ENCODE results near the gene NKG7.
"Not testable (repeated sequence)": the region's sequence is repeated elsewhere in the genome, so short reads cannot be mapped to it uniquely, and the experiment has no call there.

Gene NKG7

DNA sequence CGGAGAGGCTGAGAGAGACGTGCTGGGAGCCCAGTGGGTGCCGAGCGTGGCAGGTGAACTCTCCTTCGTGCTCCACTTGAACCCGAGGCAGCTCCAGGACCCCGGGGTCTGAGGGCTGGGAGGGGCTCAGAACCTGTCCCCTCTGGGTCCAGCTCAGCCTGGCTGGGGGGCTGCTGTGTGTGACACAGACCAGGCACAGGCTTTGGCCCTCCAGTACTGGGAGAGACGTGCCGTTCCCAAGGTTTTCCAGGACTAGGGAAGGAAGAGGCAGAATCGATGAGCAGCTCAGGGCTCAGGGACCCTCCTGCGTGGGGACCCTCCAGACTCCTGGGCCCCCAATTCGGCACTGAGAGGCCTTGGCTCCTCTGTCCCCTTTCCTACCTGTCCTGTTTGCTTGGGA, 42.7 kb upstream of the NKG7 start:
- Histone ChIP-seq H3K9ac (0 out of 22 replicates have a peak overlapping the region, but pooled peaks of 1 of the 11 experiments have one; percentile 13), H3K4me3 (no peak overlapping the region), H3K36me3 (peaks cover 0 to 41% (median 21%) of the 10 kb centered on the region in 11 experiments; a peak in 11 of 22 replicates), H3K27me3 (no peaks in the 10 kb centered on the region), H3K4me2 (no peak overlapping the region; a peak in 1 of 22 replicates), H3K9me3 (replicated peaks in 1 of 11) (no peaks in the 10 kb centered on the region), H4K20me1 (no peaks in the 10 kb centered on the region), H3K4me1 (peaks cover 28 to 51% (median 46%) of the 10 kb centered on the region in 10 experiments), H3K27ac (peak overlapping the region in 1 of 11 experiments; percentile 87; a peak in 1 of 22 replicates)
- no peak for TF ChIP-seq Cebpa-rat (IDR thresholded peaks at IDR 0.05)

DNA sequence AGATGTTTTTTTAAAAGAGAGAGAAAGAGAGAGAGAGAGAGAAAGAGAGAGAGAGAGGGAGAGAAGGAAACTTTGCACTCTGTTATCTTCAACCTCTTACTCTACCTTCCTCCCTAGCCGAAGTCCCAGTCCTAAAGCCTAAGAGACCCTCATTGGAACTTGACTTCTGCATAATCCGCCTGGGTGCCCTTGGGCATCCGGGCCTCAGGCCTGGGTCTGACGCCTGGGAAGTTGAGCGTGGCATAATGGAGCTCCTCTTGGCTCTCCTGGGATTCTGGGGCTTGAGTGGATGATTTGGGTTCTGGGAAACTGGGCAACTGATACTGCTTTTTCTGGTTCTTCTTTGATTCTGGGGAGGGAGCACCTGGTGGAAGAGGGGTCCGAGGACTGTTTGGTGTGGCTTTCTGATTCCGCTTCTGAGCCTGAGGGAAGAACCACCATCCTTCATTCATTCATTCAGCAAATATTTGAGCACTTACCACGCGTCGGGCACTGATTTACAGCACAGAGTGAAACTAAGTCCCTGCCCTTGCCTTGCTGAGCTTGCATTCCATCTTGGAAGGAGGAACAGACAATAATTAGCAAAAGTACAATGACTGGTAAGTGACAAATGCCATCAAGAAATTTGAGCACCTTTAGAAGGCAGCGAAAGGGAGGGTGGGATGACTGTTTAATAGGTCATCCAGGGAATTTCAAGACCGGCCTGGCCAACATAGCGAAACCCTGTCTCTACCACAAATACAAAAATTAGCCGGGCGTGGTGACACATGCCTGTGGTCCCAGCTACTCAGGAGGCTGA, 38.7 kb upstream of the NKG7 start:
- peaks cover 0 to 4% (median 0%) of the 10 kb centered on the region in 11 experiments; a peak in 2 of 22 replicates for H3K9me3 ChIP-seq (replicated peaks in 1 of 11)
- H3K36me3 ChIP-seq = peaks cover 0 to 41% (median 21%) of the 10 kb centered on the region in 11 experiments; a peak in 11 of 22 replicates
- H3K4me2 ChIP-seq = no peak overlapping the region
- no peak for TF ChIP-seq Cebpa-rat (IDR thresholded peaks at IDR 0.05)
- H4K20me1 ChIP-seq = no peaks in the 10 kb centered on the region
- no peak overlapping the region for H3K9ac ChIP-seq
- no peak overlapping the region for H3K4me3 ChIP-seq
- H3K27me3 ChIP-seq = no peaks in the 10 kb centered on the region
- peaks cover 10 to 49% (median 31%) of the 10 kb centered on the region in 10 experiments for H3K4me1 ChIP-seq
- no peak overlapping the region for H3K27ac ChIP-seq

DNA sequence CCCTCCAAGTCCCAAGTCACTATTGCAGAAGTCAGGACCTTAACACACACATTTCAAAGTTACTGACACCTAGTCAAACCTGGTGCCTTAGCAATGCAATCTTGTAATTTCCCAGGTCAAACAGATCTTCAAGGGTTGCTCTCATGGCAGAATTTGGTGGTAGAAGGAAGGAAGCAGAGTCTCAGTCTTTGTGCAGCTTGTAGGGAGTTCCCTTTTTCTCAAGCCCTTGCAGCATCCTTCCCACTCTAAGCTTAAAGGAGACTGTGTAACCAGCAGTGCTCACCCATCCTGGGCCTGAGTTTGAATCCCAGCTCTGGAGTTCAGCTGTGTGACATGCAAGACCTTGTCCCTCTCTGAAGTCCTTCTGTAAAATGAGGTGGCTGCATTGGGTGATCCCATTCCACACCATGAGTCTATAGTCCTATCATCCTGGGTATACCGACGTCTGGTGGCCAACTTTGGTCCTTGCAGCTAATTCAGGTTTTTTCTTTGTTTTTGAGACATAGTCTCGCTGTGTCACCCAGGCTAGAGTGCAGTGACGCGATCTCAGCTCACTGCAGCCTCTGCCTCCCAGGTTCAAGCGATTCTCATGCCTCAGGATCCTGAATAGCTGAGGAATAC, 35.2 kb upstream of the NKG7 start:
- Histone ChIP-seq H3K27ac (peak overlapping the region in 9 of 11 experiments; percentile 5 to 65 (median 54); a peak in 16 of 22 replicates), H3K4me2 (peak overlapping the region in 9 of 11 experiments; percentile 4 to 85 (median 46); a peak in 16 of 22 replicates), H3K9me3 (replicated peaks in 1 of 11) (peaks cover 11 to 27% (median 14%) of the 10 kb centered on the region in 11 experiments), H3K9ac (peak overlapping the region in 4 of 11 experiments; percentile 1 to 36 (median 16); a peak in 4 of 22 replicates), H4K20me1 (no peaks in the 10 kb centered on the region), H3K4me3 (no peak overlapping the region), H3K27me3 (no peaks in the 10 kb centered on the region), H3K36me3 (peaks cover 0 to 21% (median 6%) of the 10 kb centered on the region in 11 experiments; a peak in 10 of 22 replicates), H3K4me1 (peaks cover 7 to 45% (median 24%) of the 10 kb centered on the region in 10 experiments)
- no peak for TF ChIP-seq Cebpa-rat (IDR thresholded peaks at IDR 0.05)

DNA sequence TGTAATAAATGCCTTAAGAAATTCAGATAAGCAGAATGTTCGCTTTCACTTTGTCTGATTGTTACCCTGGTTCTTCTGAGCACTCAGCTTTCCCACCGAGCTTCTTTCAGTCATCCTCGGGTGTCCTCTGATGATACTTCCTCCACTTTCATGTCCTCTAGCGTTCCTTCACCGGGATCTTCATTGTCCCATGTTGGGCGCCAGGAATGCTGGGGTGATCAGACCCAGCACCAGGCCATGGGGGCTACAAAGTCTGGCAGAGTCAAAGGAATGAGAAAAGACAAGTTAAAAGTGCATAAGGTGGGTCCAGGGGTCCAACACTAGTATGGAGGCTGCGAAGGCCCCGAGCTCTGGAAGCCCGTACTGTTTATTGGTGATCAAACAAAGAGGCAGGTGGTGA, 29.7 kb upstream of the NKG7 start:
- H3K27me3 ChIP-seq = no peaks in the 10 kb centered on the region
- H3K4me2 ChIP-seq = no peak overlapping the region
- no peak for TF ChIP-seq Cebpa-rat (IDR thresholded peaks at IDR 0.05)
- H3K4me3 ChIP-seq = no peak overlapping the region; a peak in 1 of 20 replicates
- H3K9ac ChIP-seq = no peak overlapping the region
- no peaks in the 10 kb centered on the region for H4K20me1 ChIP-seq
- H3K27ac ChIP-seq = no peak overlapping the region
- peaks cover 0 to 24% (median 14%) of the 10 kb centered on the region in 11 experiments; a peak in 12 of 22 replicates for H3K36me3 ChIP-seq
- peaks cover 0 to 21% (median 5%) of the 10 kb centered on the region in 10 experiments; a peak in 17 of 20 replicates for H3K4me1 ChIP-seq
- H3K9me3 ChIP-seq (replicated peaks in 1 of 11) = peaks cover 25 to 43% (median 30%) of the 10 kb centered on the region in 11 experiments

DNA sequence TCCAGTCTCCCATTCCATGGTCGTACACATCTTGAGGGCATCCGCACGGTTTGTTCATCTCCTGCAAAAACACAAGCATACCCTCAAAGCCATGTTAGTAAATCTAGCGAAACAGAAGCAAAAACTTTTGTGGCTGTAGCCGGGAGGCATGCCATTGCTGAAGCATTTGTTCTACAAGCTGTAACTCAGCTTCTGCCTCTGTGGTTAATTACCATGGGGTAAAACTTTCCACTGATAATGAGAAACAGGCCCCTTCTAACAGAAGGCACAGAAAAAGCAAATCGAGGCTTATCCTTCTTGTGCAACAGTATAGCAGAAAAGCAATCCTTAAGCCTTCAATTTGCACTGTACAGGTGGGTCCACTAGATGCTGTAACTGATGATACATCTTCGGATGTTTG, 27.5 kb upstream of the NKG7 start:
- Histone ChIP-seq H3K9me3 (replicated peaks in 1 of 11) (peaks cover 25 to 38% (median 30%) of the 10 kb centered on the region in 11 experiments), H3K4me1 (peaks cover 9 to 20% (median 13%) of the 10 kb centered on the region in 10 experiments; a peak in 19 of 20 replicates), H3K36me3 (peaks cover 0 to 24% (median 14%) of the 10 kb centered on the region in 11 experiments; a peak in 12 of 22 replicates)
- not testable (repeated sequence) for H3K4me3 ChIP-seq, H4K20me1 ChIP-seq, H3K4me2 ChIP-seq, H3K27me3 ChIP-seq, H3K9ac ChIP-seq, H3K27ac ChIP-seq

DNA sequence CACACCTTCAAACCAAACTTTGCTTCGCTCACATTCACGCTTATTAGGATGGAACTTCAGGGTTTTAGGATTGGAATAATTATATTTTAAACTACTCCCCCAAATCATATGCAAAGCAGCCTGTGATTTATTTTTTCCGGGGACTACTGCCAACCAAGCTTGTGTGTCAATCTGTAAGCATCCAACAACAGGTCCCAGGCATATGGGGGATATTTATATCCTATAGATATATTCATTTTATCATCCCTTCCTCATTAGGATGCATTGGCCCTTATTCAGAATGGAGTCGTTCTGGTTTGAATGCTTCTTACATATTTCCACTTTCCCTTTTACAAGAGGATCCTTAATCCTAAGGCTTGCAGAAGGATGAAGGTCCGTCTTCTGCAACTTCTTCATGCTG, 26.8 kb upstream of the NKG7 start:
- Histone ChIP-seq H3K36me3 (peaks cover 0 to 24% (median 14%) of the 10 kb centered on the region in 11 experiments; a peak in 12 of 22 replicates), H3K27me3 (no peaks in the 10 kb centered on the region), H3K9me3 (replicated peaks in 1 of 11) (peaks cover 25 to 41% (median 29%) of the 10 kb centered on the region in 11 experiments), H3K4me3 (no peak overlapping the region), H3K4me1 (peaks cover 14 to 27% (median 18%) of the 10 kb centered on the region in 10 experiments; a peak in 19 of 20 replicates), H3K9ac (no peak overlapping the region), H3K27ac (no peak overlapping the region), H3K4me2 (no peak overlapping the region), H4K20me1 (no peaks in the 10 kb centered on the region)
- TF ChIP-seq Cebpa-rat (IDR thresholded peaks at IDR 0.05) = no peak

DNA sequence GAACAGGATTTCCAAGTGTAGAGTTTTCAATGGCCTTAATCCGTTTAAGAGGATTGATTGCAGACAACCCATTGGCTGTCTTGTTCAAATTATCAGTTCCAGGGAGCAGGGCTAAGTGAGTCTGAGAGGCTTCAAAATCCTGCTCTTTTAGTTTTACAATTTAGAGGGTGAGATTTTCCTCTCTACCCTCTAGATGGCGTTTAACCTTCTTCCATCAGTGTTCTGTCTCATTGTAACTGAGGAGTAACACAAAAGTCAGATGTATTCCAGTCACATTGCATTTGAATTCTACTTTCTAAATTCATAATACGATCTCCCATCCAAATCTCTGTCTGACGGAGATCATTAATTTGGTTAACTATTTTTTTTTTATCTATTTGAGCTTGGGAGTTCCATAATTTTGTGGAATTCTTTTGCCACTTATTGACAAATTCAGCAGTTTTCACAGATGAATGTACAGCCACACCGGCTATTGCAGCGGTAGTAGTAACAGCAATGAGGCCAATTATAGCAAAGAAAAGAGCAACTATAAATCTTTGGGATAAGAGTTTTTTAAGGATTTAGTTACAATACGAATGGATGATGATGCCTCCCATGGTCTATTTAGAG, 25.7 kb upstream of the NKG7 start:
- no peak for TF ChIP-seq Cebpa-rat (IDR thresholded peaks at IDR 0.05)
- H4K20me1 ChIP-seq = no peaks in the 10 kb centered on the region
- no peaks in the 10 kb centered on the region for H3K27me3 ChIP-seq
- no peak overlapping the region for H3K4me2 ChIP-seq
- peaks cover 18 to 35% (median 24%) of the 10 kb centered on the region in 10 experiments; a peak in 19 of 20 replicates for H3K4me1 ChIP-seq
- H3K36me3 ChIP-seq = peaks cover 0 to 16% (median 12%) of the 10 kb centered on the region in 11 experiments; a peak in 11 of 22 replicates
- peak overlapping the region in 1 of 11 experiments; percentile 21; a peak in 1 of 22 replicates for H3K9ac ChIP-seq
- H3K9me3 ChIP-seq (replicated peaks in 1 of 11) = peaks cover 20 to 33% (median 22%) of the 10 kb centered on the region in 11 experiments
- H3K27ac ChIP-seq = no peak overlapping the region
- no peak overlapping the region for H3K4me3 ChIP-seq

DNA sequence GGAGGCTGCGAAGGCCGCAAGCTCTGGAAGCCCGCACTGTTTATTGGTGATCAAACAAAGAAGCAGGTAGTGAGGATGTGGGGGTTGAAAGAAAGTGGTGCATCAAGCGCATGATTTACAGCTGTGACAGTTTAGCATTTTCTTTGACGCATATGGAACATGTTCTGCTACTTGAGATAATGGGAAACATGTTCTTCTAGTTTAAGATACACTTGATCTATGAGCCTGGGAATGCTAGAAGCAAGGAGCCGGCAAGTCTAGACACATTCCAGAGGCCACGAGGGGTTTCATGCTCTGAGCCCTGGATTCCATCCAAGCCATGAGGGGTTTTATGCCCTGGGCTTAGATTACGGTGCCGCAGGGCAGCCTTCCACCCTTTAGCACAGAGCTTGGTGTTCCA, 25.0 kb upstream of the NKG7 start:
- H4K20me1 ChIP-seq, H3K4me3 ChIP-seq, H3K27me3 ChIP-seq, H3K4me2 ChIP-seq: not testable (repeated sequence)
- peaks cover 12 to 25% (median 15%) of the 10 kb centered on the region in 11 experiments for H3K9me3 ChIP-seq (replicated peaks in 1 of 11)
- H3K9ac ChIP-seq = peak overlapping the region in 1 of 11 experiments; percentile 21; a peak in 1 of 22 replicates
- peaks cover 0 to 11% (median 8%) of the 10 kb centered on the region in 11 experiments; a peak in 9 of 22 replicates for H3K36me3 ChIP-seq
- peak overlapping the region in 2 of 11 experiments; percentile 8 to 22; a peak in 1 of 22 replicates for H3K27ac ChIP-seq
- peaks cover 18 to 40% (median 25%) of the 10 kb centered on the region in 10 experiments; a peak in 19 of 20 replicates for H3K4me1 ChIP-seq
